Stimulated activated CD4-positive, alpha-beta T cell treated with anti-CD3 and anti-CD28 coated beads, Interleukin-2, amount 100 ng/mL, for 48 hours (primary cell): ENCODE measurements around the gene RUNX1.

Source experiments
- DNase-seq, 2 donors: peaks; one replicate each; pipeline ENCODE4 v3.0.0-alpha.2; 2020

The RUNX1 gene

GRCh38 chr21:34801519-34802132, 247.5 kb downstream of the RUNX1 start:
- no peak for DNase-seq

GRCh38 chr21:34800797-34801518, 248.1 kb downstream of the RUNX1 start:
- no peak for DNase-seq

GRCh38 chr21:34799092-34799491, 250.0 kb downstream of the RUNX1 start:
- no peak for DNase-seq

- no peak for DNase-seq
These were observed 251.1 kb downstream of the RUNX1 start for GRCh38 chr21:34797921-34798535.

GRCh38 chr21:34797201-34797525, 251.9 kb downstream of the RUNX1 start:
- no peak for DNase-seq

- DNase-seq: no peak
These were observed 252.4 kb downstream of the RUNX1 start for GRCh38 chr21:34796518-34797200.

GRCh38 chr21:34795548-34796180, 253.4 kb downstream of the RUNX1 start:
- no peak for DNase-seq

GRCh38 chr21:34795175-34795547, 253.9 kb downstream of the RUNX1 start:
- no peak for DNase-seq

GRCh38 chr21:34794686-34795085, 254.4 kb downstream of the RUNX1 start:
- DNase-seq: no peak

GRCh38 chr21:34793471-34793870, 255.6 kb downstream of the RUNX1 start:
- DNase-seq: no peak

- no peak for DNase-seq
These were observed 256.5 kb downstream of the RUNX1 start for GRCh38 chr21:34792504-34793089.

- no peak for DNase-seq
These were observed 257.2 kb downstream of the RUNX1 start for GRCh38 chr21:34791776-34792503.

- no peak for DNase-seq
These were observed 258.3 kb downstream of the RUNX1 start for GRCh38 chr21:34790834-34791233.

- no peak for DNase-seq
These were observed 258.8 kb downstream of the RUNX1 start for GRCh38 chr21:34790341-34790740.

GRCh38 chr21:34788879-34789278, 260.2 kb downstream of the RUNX1 start:
- DNase-seq: no peak

- no peak for DNase-seq
These were observed 265.3 kb downstream of the RUNX1 start for GRCh38 chr21:34783815-34784214.

- DNase-seq: no peak
These were observed 266.4 kb downstream of the RUNX1 start for GRCh38 chr21:34782506-34783360.

GRCh38 chr21:34781526-34781925, 267.6 kb downstream of the RUNX1 start:
- no peak for DNase-seq

- no peak for DNase-seq
These were observed 269.2 kb downstream of the RUNX1 start for GRCh38 chr21:34779860-34780259.

- DNase-seq: no peak
These were observed 273.3 kb downstream of the RUNX1 start for GRCh38 chr21:34775793-34776192.

- no peak for DNase-seq
These were observed 274.4 kb downstream of the RUNX1 start for GRCh38 chr21:34774750-34775149.
